Muscle layer of duodenum (tissue), 2 donors: ENCODE data around the gene STARD8.

Experiments
- H3K27ac ChIP-seq: one replicate; pipeline ENCODE4 v1.7.0; 2013; ENCODE audit warnings: mild to moderate bottlenecking, low read length
- H3K27me3 ChIP-seq: one replicate; pipeline ENCODE4 v1.7.0; 2013; ENCODE audit warnings: low read depth, mild to moderate bottlenecking, control low read depth, low read length
- H3K36me3 ChIP-seq, 2 donors: one replicate each; pipeline ENCODE4 v1.7.0; 2013; ENCODE audit warnings: low read length in 2 of 2, control low read depth in 1 of 2, mild to moderate bottlenecking in 1 of 2; ENCODE audit not compliant: insufficient read depth in 2 of 2, control insufficient read depth in 1 of 2
- H3K4me1 ChIP-seq, 2 donors: one replicate each; pipeline ENCODE4 v1.7.0; 2013; ENCODE audit warnings: low read length in 2 of 2, mild to moderate bottlenecking in 2 of 2, control low read depth in 1 of 2, moderate library complexity in 1 of 2; ENCODE audit not compliant: insufficient read depth in 2 of 2, control insufficient read depth in 1 of 2
- H3K4me3 ChIP-seq, 2 donors: one replicate each; pipeline ENCODE4 v1.7.0; 2013; ENCODE audit warnings: low read length in 2 of 2, low read depth in 1 of 2, mild to moderate bottlenecking in 1 of 2
- H3K9me3 ChIP-seq, 2 donors: one replicate each; pipeline ENCODE4 v1.7.0; 2013; ENCODE audit warnings: low read length in 2 of 2, control low read depth in 1 of 2, mild to moderate bottlenecking in 1 of 2; ENCODE audit not compliant: control insufficient read depth in 1 of 2
- donor health status: healthy.

Gene STARD8

DNA sequence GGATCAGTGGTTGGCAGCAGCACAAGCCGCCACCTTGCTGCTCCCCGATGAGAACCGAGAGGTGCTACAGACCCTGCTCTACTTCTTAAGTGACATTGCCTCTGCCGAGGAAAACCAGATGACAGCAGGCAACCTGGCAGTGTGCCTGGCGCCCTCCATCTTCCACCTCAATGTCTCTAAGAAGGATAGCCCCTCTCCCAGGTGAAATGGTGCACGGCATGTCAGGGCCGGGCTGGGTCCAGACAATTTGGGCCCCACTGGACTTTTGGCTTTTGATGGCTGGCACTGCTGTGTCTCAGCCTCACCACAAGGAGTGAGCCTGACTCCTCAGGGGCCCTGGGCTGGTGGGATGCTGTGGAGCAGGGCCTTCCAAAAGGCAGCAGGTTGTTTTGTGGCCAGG is 74.1 kb downstream of the STARD8 start:
- Histone ChIP-seq H3K36me3 (peaks cover 4 to 16% of the 10 kb centered on the region in 2 donors), H3K4me1 (no peaks in the 10 kb centered on the region), H3K9me3 (no peaks in the 10 kb centered on the region), H3K27ac (no peak overlapping the region), H3K27me3 (no peaks in the 10 kb centered on the region), H3K4me3 (no peak overlapping the region)

DNA sequence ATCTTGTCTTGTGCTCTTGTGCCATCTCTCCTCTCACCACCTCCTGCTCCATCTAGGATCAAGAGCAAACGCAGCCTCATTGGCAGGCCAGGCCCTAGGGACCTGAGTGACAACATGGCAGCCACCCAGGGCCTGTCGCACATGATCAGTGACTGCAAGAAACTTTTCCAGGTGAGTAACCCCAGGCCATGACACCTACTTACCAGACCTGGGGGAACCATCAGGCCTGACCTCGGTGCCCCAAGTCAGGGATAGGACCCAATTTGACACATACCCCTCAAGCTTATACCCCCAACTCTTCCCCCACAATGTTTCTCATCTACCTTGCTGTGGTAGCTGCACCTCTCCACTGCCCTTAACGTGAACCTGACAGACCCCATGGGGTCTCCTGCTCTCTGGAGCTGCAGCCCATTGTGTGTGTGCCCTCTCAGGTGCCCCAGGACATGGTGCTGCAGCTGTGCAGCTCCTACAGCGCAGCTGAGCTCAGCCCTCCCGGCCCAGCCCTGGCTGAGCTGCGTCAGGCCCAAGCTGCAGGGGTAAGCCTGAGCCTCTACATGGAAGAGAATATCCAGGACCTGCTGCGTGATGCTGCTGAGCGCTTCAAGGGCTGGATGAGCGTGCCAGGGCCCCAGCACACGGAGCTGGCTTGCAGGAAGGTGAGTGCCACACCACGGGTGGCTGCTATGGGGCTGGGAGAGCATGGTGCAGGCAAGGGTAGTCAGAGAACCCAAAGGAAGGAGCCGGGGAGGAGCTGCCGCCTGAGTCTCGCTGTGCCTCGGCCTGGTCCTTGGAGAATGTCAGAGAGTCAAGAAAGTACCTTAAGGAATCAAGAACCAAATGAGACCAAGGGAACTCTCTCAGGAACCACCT is 74.8 kb downstream of the STARD8 start:
- Histone ChIP-seq H3K36me3 (peaks cover 4 to 16% of the 10 kb centered on the region in 2 donors), H3K4me1 (no peaks in the 10 kb centered on the region), H3K27me3 (no peaks in the 10 kb centered on the region), H3K9me3 (no peaks in the 10 kb centered on the region), H3K4me3 (no peak overlapping the region), H3K27ac (no peak overlapping the region)

DNA sequence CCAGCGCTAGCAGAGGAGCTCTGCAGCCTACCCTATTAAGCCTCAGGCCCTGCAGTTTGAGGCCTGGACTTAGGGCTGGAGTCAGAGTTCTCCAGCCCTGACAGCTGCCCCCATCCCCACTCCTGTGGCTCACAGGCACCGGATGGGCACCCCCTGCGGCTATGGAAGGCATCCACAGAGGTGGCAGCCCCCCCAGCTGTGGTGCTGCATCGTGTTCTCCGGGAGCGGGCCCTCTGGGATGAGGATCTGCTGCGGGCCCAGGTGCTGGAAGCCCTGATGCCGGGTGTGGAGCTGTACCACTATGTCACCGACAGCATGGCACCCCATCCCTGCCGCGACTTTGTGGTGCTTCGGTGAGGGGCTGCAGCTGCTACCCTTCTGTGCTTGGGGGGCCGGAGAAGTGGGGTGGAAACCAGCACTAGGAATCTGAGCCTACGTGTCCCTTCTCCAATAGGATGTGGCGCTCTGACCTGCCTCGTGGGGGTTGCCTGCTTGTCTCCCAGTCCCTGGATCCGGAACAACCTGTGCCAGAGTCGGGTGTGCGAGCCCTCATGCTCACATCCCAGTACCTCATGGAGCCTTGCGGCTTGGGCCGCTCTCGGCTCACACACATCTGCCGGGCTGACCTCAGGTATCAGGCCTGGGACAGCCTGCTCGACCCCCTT is 76.2 kb downstream of the STARD8 start:
- no peaks in the 10 kb centered on the region for H3K9me3 ChIP-seq
- H3K4me3 ChIP-seq: no peak overlapping the region
- H3K4me1 ChIP-seq: no peaks in the 10 kb centered on the region
- H3K36me3 ChIP-seq: peaks cover 4 to 16% of the 10 kb centered on the region in 2 donors
- H3K27me3 ChIP-seq: no peaks in the 10 kb centered on the region
- H3K27ac ChIP-seq: no peak overlapping the region

DNA sequence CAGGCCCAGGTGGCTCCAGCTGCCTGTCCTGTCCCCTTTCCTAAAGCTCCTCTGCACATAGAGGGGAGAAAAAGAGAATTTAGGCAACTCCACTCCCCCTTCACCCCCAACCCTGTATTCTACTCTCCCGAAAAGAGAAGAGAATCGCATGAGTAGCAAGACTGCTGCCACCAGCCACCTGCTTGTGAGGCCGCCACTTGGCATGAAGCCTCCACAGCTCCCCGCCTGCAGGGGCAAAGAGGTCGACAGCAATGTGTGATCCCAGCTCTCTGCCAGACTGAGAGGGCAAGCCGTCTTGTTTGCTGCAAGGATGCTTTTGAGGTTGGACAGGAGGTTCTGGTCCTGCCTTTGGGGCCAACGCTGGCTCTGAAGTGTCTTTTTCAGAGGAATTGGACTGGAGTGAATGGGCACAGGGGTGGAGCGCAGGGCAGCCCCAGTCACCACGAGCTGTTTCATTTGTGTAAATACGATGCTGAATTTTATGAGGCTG is 77.1 kb downstream of the STARD8 start:
- Histone ChIP-seq H3K4me3 (no peak overlapping the region), H3K4me1 (no peaks in the 10 kb centered on the region), H3K36me3 (peaks cover 4 to 16% of the 10 kb centered on the region in 2 donors), H3K27ac (no peak overlapping the region), H3K9me3 (no peaks in the 10 kb centered on the region), H3K27me3 (no peaks in the 10 kb centered on the region)

DNA sequence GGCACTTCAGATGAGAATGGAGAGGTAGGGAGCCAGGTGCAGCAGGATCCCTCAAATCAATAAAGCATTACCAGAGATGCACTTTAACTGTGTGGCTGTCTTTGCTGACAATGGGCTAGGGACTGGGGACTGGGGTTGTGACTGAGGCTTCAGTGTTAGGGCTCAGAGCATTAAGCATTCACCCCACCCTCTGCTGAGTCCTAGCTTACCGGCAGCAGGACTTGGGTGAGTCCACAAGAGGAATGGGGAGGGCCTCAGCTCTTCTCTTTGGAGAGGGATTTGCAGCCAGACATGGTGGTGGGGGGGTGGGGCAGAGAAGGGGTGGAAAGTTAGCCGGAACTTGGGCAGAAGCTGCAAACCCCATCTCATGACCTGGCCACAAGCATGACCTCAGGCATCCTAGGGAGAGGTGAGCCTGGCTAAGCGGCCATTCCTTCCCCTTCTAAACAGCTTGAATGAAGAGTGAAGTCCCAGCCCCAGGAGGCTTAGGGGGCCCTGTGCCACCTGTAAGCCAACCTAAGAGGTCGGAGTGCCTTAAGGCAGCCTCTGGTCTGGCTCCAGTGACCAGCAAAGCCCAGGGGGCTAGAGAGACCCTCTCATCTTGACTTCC is 78.4 kb downstream of the STARD8 start:
- Histone ChIP-seq H3K27me3 (no peaks in the 10 kb centered on the region), H3K4me1 (no peaks in the 10 kb centered on the region), H3K4me3 (no peak overlapping the region), H3K27ac (no peak overlapping the region), H3K9me3 (no peaks in the 10 kb centered on the region), H3K36me3 (peaks cover 4 to 14% of the 10 kb centered on the region in 2 donors)

DNA sequence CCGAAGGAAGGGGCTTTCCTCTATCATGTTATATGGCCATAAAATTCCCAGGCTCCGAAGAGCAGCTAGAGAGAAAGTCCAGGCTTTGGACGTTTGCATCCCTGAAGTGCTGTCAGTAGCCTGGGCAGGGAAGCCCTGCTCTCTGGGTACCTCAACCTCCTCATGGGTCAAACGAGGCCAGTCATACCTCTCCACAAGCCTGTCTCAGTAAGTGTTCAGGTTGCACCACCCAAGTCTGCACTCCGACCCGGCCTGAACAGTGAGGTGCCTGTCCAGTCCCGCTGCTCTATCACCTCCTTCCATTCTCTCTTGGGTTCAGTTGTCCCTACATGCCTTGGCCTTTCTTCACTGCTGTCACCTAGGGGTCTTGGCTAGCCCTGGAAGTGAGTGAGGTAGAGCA is 78.9 kb downstream of the STARD8 start:
- Histone ChIP-seq H3K27me3 (no peaks in the 10 kb centered on the region), H3K9me3 (no peaks in the 10 kb centered on the region), H3K27ac (no peak overlapping the region), H3K36me3 (peaks cover 4 to 9% of the 10 kb centered on the region in 2 donors), H3K4me3 (no peak overlapping the region), H3K4me1 (no peaks in the 10 kb centered on the region)

DNA sequence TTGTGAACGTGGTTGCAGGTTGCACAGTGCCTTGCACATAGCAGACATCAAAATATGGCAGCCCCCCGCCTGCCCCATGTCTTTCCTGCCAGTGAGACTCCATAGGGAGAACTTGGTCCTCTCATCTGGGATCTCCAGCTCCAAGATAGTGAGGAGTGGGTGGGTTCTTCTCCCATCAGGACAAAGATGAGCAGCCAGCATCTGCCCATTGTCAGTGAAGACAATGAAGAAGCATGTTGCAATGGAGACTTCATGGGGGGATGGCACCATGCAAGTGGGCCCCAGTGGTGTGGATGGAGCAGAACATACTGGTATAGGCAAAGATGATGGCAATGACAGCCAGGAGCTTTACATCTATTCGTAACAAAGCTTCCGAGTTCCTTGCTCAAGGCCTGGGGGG is 80.2 kb downstream of the STARD8 start:
- Histone ChIP-seq H3K9me3 (no peaks in the 10 kb centered on the region), H3K27me3 (no peaks in the 10 kb centered on the region), H3K4me1 (no peaks in the 10 kb centered on the region), H3K4me3 (no peak overlapping the region), H3K36me3 (peaks cover 0 to 3% of the 10 kb centered on the region in 2 donors), H3K27ac (no peak overlapping the region)

DNA sequence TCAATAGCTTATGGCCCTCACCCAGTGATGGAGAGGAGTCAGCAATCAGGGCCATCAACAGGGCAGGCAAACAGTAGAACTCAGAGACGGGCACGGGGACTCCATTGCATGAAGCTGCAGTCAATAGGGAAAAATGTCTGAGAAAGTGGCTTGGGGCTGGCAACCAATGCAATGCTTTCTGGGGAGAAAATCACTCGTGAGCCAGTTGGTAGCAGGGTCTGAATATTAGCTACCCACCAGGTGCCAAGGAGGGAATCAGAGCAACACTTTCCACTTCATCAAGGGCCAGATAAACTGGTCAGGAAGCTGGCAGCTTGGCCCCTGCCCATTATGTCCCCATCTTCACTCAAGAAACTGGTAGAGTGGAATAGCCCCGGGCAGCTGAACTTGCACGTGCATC is 80.7 kb downstream of the STARD8 start:
- Histone ChIP-seq H3K36me3 (no peaks in the 10 kb centered on the region), H3K4me1 (no peaks in the 10 kb centered on the region), H3K4me3 (no peak overlapping the region), H3K27me3 (no peaks in the 10 kb centered on the region), H3K9me3 (no peaks in the 10 kb centered on the region), H3K27ac (no peak overlapping the region)

DNA sequence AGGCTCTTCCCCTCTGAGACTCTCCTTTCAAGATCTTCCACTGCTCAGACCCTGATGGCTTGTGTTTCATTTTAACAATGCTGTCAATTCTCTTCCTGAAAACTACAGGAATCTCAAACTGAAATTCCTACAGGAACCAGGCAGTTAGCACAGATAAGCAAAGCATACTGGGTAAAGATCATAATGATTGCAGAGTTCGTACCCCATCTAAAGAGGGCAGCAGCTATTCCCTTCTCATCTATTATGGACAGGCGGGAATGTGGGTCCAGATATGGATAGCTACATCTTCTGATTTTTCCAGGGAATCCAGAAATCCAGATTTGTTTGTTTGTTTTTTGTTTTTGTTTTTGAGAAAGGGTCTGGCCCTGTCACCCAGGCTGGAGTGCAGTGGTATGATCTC is 83.8 kb downstream of the STARD8 start:
- Histone ChIP-seq H3K27me3 (no peaks in the 10 kb centered on the region), H3K4me1 (no peaks in the 10 kb centered on the region), H3K36me3 (no peaks in the 10 kb centered on the region), H3K4me3 (no peak overlapping the region), H3K9me3 (no peaks in the 10 kb centered on the region), H3K27ac (no peak overlapping the region)

DNA sequence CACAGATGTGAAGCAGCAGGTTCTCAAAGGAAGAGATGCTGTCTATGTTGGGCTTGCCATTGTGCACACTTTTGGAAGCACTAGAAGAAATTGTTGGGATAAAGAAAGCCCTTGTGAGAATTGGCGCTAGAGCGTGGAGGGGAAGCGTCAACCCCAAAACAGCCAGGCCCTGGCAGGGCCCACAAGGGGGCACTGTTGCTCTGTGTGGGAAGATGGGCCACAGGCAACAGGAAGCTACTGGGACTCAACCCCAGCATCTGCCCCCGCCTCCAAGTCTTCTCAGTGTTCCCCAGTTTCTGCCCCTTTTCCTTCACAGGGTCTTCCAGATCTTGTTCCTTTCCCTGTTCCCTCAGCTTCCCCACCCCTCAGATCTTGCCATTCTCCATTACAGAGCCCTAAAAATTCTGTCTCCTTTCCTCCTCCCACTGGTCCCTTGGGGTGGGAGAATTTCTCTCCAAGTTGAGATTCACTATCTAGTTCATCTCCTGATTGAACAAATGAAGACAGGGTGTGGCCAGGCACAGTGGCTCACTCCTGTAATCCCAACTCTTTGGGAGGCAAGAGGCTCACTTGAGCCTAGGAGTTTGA is 85.5 kb downstream of the STARD8 start:
- H3K9me3 ChIP-seq: no peaks in the 10 kb centered on the region
- no peak overlapping the region for H3K27ac ChIP-seq
- H3K36me3 ChIP-seq: no peaks in the 10 kb centered on the region
- no peak overlapping the region for H3K4me3 ChIP-seq
- no peaks in the 10 kb centered on the region for H3K27me3 ChIP-seq
- H3K4me1 ChIP-seq: no peaks in the 10 kb centered on the region

DNA sequence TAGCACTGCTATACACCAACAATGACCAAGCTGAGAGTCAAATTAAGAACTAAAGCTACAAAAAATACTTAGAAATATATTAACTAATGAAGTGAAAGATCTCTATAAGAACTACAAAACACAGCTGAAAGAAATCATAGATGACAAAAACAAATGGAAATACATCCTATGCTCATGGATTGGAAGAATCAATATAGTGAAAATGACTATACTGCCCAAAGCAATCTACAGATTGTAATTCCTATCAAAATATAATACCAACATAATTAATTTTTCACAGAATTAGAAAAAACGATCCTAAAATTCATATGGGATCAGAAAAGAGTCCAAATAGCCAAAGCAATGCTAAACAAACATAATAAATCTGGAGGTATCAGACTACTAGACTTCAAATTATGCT is 87.8 kb downstream of the STARD8 start:
- no peaks in the 10 kb centered on the region for H3K9me3 ChIP-seq
- no peak overlapping the region for H3K27ac ChIP-seq
- no peaks in the 10 kb centered on the region for H3K27me3 ChIP-seq
- no peak overlapping the region for H3K4me3 ChIP-seq
- no peaks in the 10 kb centered on the region for H3K36me3 ChIP-seq
- no peaks in the 10 kb centered on the region for H3K4me1 ChIP-seq
